ENCODE measurements around the gene FRMD4A.
"Not testable (repeated sequence)": the region's sequence is repeated elsewhere in the genome, so short reads cannot be mapped to it uniquely, and the experiment has no call there.

Gene FRMD4A

GRCh38 chr10:14142606-14143250 is 188.0 kb downstream of the FRMD4A start:
- H3K9me3 ChIP-seq (ENCODE audit: insufficient read depth, low read depth, low read length): no peaks in the 10 kb centered on the region
- H3K27ac ChIP-seq (ENCODE audit: low read depth, low read length): no peak overlapping the region
- no peaks in the 10 kb centered on the region for H3K4me1 ChIP-seq (ENCODE audit: insufficient read depth, low read length)
- no peak overlapping the region for H3K4me3 ChIP-seq (ENCODE audit: low read length)
- H3K9ac ChIP-seq (ENCODE audit: low read depth, low read length): no peak overlapping the region
- H3K36me3 ChIP-seq (ENCODE audit: insufficient read depth, low read length): no peaks in the 10 kb centered on the region
- H3K27me3 ChIP-seq (ENCODE audit: insufficient read depth, low read length): no peaks in the 10 kb centered on the region
- WGBS: 77% methylated on average over 4 of the region's 4 CpGs

GRCh38 chr10:14141283-14141682 is 189.4 kb downstream of the FRMD4A start:
- Histone ChIP-seq H3K27ac (ENCODE audit: low read depth, low read length) (no peak overlapping the region), H3K27me3 (ENCODE audit: insufficient read depth, low read length) (no peaks in the 10 kb centered on the region), H3K9ac (ENCODE audit: low read depth, low read length) (no peak overlapping the region), H3K4me3 (ENCODE audit: low read length) (no peak overlapping the region), H3K9me3 (ENCODE audit: insufficient read depth, low read depth, low read length) (no peaks in the 10 kb centered on the region), H3K4me1 (ENCODE audit: insufficient read depth, low read length) (no peaks in the 10 kb centered on the region), H3K36me3 (ENCODE audit: insufficient read depth, low read length) (no peaks in the 10 kb centered on the region)
- 90% methylated on average over 5 of the region's 5 CpGs for WGBS

- H3K9ac ChIP-seq (ENCODE audit: low read depth, low read length): no peak overlapping the region
- no peaks in the 10 kb centered on the region for H3K36me3 ChIP-seq (ENCODE audit: insufficient read depth, low read length)
- no peaks in the 10 kb centered on the region for H3K9me3 ChIP-seq (ENCODE audit: insufficient read depth, low read depth, low read length)
- no peaks in the 10 kb centered on the region for H3K27me3 ChIP-seq (ENCODE audit: insufficient read depth, low read length)
- no peak overlapping the region for H3K4me3 ChIP-seq (ENCODE audit: low read length)
- no peak overlapping the region for H3K27ac ChIP-seq (ENCODE audit: low read depth, low read length)
- H3K4me1 ChIP-seq (ENCODE audit: insufficient read depth, low read length): no peaks in the 10 kb centered on the region
- 76% methylated on average over 3 of the region's 3 CpGs for WGBS
Observed at GRCh38 chr10:14137391-14137790, 193.3 kb downstream of the FRMD4A start.

GRCh38 chr10:14135196-14135595 is 195.5 kb downstream of the FRMD4A start:
- not testable (repeated sequence) for H3K9ac ChIP-seq (ENCODE audit: low read depth, low read length); H3K4me3 ChIP-seq (ENCODE audit: low read length); H3K36me3 ChIP-seq (ENCODE audit: insufficient read depth, low read length); H3K27me3 ChIP-seq (ENCODE audit: insufficient read depth, low read length); H3K4me1 ChIP-seq (ENCODE audit: insufficient read depth, low read length); H3K9me3 ChIP-seq (ENCODE audit: insufficient read depth, low read depth, low read length); H3K27ac ChIP-seq (ENCODE audit: low read depth, low read length)
- WGBS: 86% methylated on average over 2 of the region's 2 CpGs

DNA sequence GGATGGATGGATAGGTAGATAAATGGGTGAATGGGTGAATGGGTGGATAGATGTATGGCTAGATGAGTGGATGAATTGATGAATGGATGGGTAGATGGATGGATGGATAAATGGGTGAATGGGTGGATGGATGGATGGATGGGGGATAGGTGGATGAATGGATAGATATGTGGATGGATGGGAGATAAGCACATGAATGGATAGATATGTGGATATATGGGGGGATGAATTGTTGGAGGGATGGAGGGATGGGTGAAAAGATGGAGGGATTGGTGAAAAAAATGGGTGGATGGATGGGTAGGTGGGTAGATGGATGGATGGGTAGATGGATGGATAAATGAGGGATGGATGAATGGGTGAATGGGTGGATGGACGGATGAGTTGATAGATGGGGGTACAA is 196.4 kb downstream of the FRMD4A start:
- H3K27ac ChIP-seq (ENCODE audit: low read depth, low read length): no peak overlapping the region
- no peaks in the 10 kb centered on the region for H3K9me3 ChIP-seq (ENCODE audit: insufficient read depth, low read depth, low read length)
- 83% methylated on average over 1 of the region's 1 CpG for WGBS
- no peak overlapping the region for H3K4me3 ChIP-seq (ENCODE audit: low read length)
- no peaks in the 10 kb centered on the region for H3K4me1 ChIP-seq (ENCODE audit: insufficient read depth, low read length)
- no peak overlapping the region for H3K9ac ChIP-seq (ENCODE audit: low read depth, low read length)
- H3K36me3 ChIP-seq (ENCODE audit: insufficient read depth, low read length): no peaks in the 10 kb centered on the region
- H3K27me3 ChIP-seq (ENCODE audit: insufficient read depth, low read length): no peaks in the 10 kb centered on the region

- Histone ChIP-seq H3K4me3 (ENCODE audit: low read length) (no peak overlapping the region), H3K36me3 (ENCODE audit: insufficient read depth, low read length) (no peaks in the 10 kb centered on the region), H3K9me3 (ENCODE audit: insufficient read depth, low read depth, low read length) (no peaks in the 10 kb centered on the region), H3K9ac (ENCODE audit: low read depth, low read length) (no peak overlapping the region), H3K27ac (ENCODE audit: low read depth, low read length) (no peak overlapping the region), H3K27me3 (ENCODE audit: insufficient read depth, low read length) (no peaks in the 10 kb centered on the region), H3K4me1 (ENCODE audit: insufficient read depth, low read length) (no peaks in the 10 kb centered on the region)
- 94% methylated on average over 14 of the region's 14 CpGs for WGBS
Observed at GRCh38 chr10:14131261-14131960, 199.3 kb downstream of the FRMD4A start.

GRCh38 chr10:14129770-14130169 is 201.0 kb downstream of the FRMD4A start:
- Histone ChIP-seq H3K36me3 (ENCODE audit: insufficient read depth, low read length) (no peaks in the 10 kb centered on the region), H3K9me3 (ENCODE audit: insufficient read depth, low read depth, low read length) (no peaks in the 10 kb centered on the region), H3K27ac (ENCODE audit: low read depth, low read length) (no peak overlapping the region), H3K27me3 (ENCODE audit: insufficient read depth, low read length) (no peaks in the 10 kb centered on the region), H3K9ac (ENCODE audit: low read depth, low read length) (no peak overlapping the region), H3K4me1 (ENCODE audit: insufficient read depth, low read length) (no peaks in the 10 kb centered on the region), H3K4me3 (ENCODE audit: low read length) (no peak overlapping the region)
- 94% methylated on average over 4 of the region's 4 CpGs for WGBS

- Histone ChIP-seq H3K4me3 (ENCODE audit: low read length) (no peak overlapping the region), H3K27me3 (ENCODE audit: insufficient read depth, low read length) (no peaks in the 10 kb centered on the region), H3K9ac (ENCODE audit: low read depth, low read length) (no peak overlapping the region), H3K36me3 (ENCODE audit: insufficient read depth, low read length) (no peaks in the 10 kb centered on the region), H3K4me1 (ENCODE audit: insufficient read depth, low read length) (no peaks in the 10 kb centered on the region), H3K27ac (ENCODE audit: low read depth, low read length) (no peak overlapping the region), H3K9me3 (ENCODE audit: insufficient read depth, low read depth, low read length) (no peaks in the 10 kb centered on the region)
- 86% methylated on average over 8 of the region's 8 CpGs for WGBS
Observed at GRCh38 chr10:14128519-14128918, 202.2 kb downstream of the FRMD4A start.

DNA sequence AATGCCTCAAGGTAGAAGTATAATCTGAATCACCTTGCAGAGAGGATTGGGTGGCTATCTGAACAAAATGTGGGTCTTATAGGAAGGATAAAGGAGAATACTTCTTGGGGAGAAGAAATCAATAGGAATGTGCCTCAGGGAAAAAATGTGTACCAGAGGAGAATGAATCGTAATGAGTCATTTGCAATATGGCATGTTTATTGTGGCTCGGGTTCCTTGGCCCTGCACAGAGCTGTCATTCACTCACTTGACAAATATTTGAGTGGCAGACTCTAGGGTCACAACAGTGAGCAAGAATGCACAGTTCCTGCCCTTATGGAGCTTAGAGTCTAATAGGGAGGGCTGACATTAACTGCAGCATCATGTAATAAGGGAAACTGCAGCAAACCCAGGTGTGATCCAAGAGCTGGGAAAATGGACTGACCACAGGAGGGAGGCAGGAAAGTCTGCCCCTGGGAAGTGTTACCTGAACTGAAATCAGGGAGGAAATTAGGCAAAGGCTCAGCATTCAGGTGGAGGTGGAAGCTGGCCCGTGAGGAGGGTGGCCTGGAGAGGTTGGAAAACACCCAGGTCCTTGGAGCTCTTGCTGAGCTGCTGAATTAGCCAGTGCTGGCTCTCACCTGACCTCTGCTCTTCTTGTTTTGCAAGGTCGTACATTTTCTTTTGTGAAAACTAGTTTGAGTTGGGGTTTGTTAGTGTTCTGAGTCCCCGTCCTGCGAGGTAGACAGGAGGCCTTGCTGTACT is 203.9 kb downstream of the FRMD4A start:
- no peak overlapping the region for H3K4me3 ChIP-seq (ENCODE audit: low read length)
- H3K4me1 ChIP-seq (ENCODE audit: insufficient read depth, low read length): no peaks in the 10 kb centered on the region
- WGBS: 90% methylated on average over 6 of the region's 6 CpGs
- H3K27me3 ChIP-seq (ENCODE audit: insufficient read depth, low read length): no peaks in the 10 kb centered on the region
- no peak overlapping the region for H3K27ac ChIP-seq (ENCODE audit: low read depth, low read length)
- H3K9me3 ChIP-seq (ENCODE audit: insufficient read depth, low read depth, low read length): no peaks in the 10 kb centered on the region
- no peak overlapping the region for H3K9ac ChIP-seq (ENCODE audit: low read depth, low read length)
- H3K36me3 ChIP-seq (ENCODE audit: insufficient read depth, low read length): no peaks in the 10 kb centered on the region

DNA sequence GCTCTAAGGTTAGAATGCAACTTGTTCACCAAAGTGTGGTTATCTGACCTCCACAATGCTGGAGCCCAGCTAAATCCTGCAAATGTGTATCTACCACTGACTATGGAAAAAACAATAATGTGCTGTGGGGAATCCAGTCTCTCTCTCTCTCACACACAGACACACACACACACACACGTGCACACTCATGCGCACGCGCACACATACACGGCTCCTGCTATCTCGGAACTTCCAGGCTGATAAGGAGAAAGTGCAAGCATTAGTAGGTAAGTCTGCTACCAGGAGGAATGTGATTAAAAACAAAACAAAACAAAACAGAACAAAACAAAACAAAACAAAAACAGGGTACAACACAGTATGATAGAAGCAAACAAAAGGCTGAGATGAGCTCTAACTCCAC is 205.2 kb downstream of the FRMD4A start:
- Histone ChIP-seq H3K4me1 (ENCODE audit: insufficient read depth, low read length) (no peaks in the 10 kb centered on the region), H3K27ac (ENCODE audit: low read depth, low read length) (no peak overlapping the region), H3K27me3 (ENCODE audit: insufficient read depth, low read length) (no peaks in the 10 kb centered on the region), H3K9me3 (ENCODE audit: insufficient read depth, low read depth, low read length) (no peaks in the 10 kb centered on the region), H3K9ac (ENCODE audit: low read depth, low read length) (no peak overlapping the region), H3K4me3 (ENCODE audit: low read length) (no peak overlapping the region), H3K36me3 (ENCODE audit: insufficient read depth, low read length) (no peaks in the 10 kb centered on the region)
- WGBS: 93% methylated on average over 6 of the region's 6 CpGs

GRCh38 chr10:14124941-14125340 is 205.8 kb downstream of the FRMD4A start:
- Histone ChIP-seq H3K9ac (ENCODE audit: low read depth, low read length) (no peak overlapping the region), H3K4me3 (ENCODE audit: low read length) (no peak overlapping the region), H3K9me3 (ENCODE audit: insufficient read depth, low read depth, low read length) (no peaks in the 10 kb centered on the region), H3K27me3 (ENCODE audit: insufficient read depth, low read length) (no peaks in the 10 kb centered on the region), H3K36me3 (ENCODE audit: insufficient read depth, low read length) (no peaks in the 10 kb centered on the region), H3K4me1 (ENCODE audit: insufficient read depth, low read length) (no peaks in the 10 kb centered on the region), H3K27ac (ENCODE audit: low read depth, low read length) (no peak overlapping the region)
- WGBS: 96% methylated on average over 7 of the region's 7 CpGs

All from HUES64 (cell line).